Esophagus mucosa (tissue), 1 donor: ENCODE measurements around the gene SLC25A25. TPM values are rescaled to one million over a fixed set of nuclear protein-coding genes. Genes with fewer than 3 reads are reported as not detected.
A peak's percentile ranks its signal among the peaks of the same experiment; 100 is the strongest.
"Not testable (repeated sequence)": the region's sequence is repeated elsewhere in the genome, so short reads cannot be mapped to it uniquely, and the experiment has no call there.

Experiments used
- ATAC-seq: fragments of 200-7000 bp; cut with Tn5 transposase; one replicate; pipeline ENCODE4 v1.9.1; 2020
- total RNA-seq: library from RNA; stranded (reverse); gene quantifications from one replicate; pipeline ENCODE4 v1.2.4, GENCODE V29; 2023
- donor health status: DM: yes; HTN: yes; CAD: no.

SLC25A25 gene
- total RNA-seq, 1 donor from 2014 or later, result 15.2 TPM

GRCh38 chr9:128053560-128053959 is 14.5 kb upstream of the SLC25A25 start:
- no peak for ATAC-seq

- ATAC-seq, result no peak
Measured at GRCh38 chr9:128054087-128054486, 13.9 kb upstream of the SLC25A25 start.

- ATAC-seq, result no peak
Measured at GRCh38 chr9:128055344-128056040, 12.5 kb upstream of the SLC25A25 start.

GRCh38 chr9:128056086-128056485 is 11.9 kb upstream of the SLC25A25 start:
- ATAC-seq, result no peak

GRCh38 chr9:128056887-128057723 is 10.9 kb upstream of the SLC25A25 start:
- no peak for ATAC-seq

- ATAC-seq, result no peak
Measured at GRCh38 chr9:128057724-128058409, 10.2 kb upstream of the SLC25A25 start.

GRCh38 chr9:128059365-128059983 is 8.6 kb upstream of the SLC25A25 start:
- no peak for ATAC-seq

GRCh38 chr9:128061275-128061960 is 6.6 kb upstream of the SLC25A25 start:
- ATAC-seq, result no peak

GRCh38 chr9:128062279-128062678 is 5.8 kb upstream of the SLC25A25 start:
- ATAC-seq, result no peak

GRCh38 chr9:128062846-128063831 is 4.9 kb upstream of the SLC25A25 start:
- ATAC-seq, result no peak

GRCh38 chr9:128065907-128066712 is 1.9 kb upstream of the SLC25A25 start:
- ATAC-seq, result no peak

- ATAC-seq, result peak; percentile 76
Measured at GRCh38 chr9:128066713-128067644, 1.1 kb upstream of the SLC25A25 start, which contains the start of gene NAIF1. Gene NAIF1 (minus strand): TSS chr9:128067320. CDS start chr9:128067101, 219 bp downstream.

GRCh38 chr9:128068386-128069205 is 564 bp downstream of the SLC25A25 start:
- peak; percentile 3 for ATAC-seq

GRCh38 chr9:128070874-128071273 is 2.8 kb downstream of the SLC25A25 start:
- no peak for ATAC-seq

GRCh38 chr9:128071475-128071874 is 3.4 kb downstream of the SLC25A25 start:
- ATAC-seq, result not testable (repeated sequence)

GRCh38 chr9:128072144-128073021 is 4.4 kb downstream of the SLC25A25 start:
- ATAC-seq, result no peak
